ENCODE results near the gene CMTM3. TPM values are rescaled to one million over a fixed set of nuclear protein-coding genes. Genes with fewer than 3 reads are reported as not detected.

The CMTM3 gene
- total and polyA plus RNA-seq, 9 of the 15 experiments (the other 6 are each of a cell fraction or from before 2014, with no cell fraction given): 4.6 to 33.4 (median 17.5) TPM

DNA sequence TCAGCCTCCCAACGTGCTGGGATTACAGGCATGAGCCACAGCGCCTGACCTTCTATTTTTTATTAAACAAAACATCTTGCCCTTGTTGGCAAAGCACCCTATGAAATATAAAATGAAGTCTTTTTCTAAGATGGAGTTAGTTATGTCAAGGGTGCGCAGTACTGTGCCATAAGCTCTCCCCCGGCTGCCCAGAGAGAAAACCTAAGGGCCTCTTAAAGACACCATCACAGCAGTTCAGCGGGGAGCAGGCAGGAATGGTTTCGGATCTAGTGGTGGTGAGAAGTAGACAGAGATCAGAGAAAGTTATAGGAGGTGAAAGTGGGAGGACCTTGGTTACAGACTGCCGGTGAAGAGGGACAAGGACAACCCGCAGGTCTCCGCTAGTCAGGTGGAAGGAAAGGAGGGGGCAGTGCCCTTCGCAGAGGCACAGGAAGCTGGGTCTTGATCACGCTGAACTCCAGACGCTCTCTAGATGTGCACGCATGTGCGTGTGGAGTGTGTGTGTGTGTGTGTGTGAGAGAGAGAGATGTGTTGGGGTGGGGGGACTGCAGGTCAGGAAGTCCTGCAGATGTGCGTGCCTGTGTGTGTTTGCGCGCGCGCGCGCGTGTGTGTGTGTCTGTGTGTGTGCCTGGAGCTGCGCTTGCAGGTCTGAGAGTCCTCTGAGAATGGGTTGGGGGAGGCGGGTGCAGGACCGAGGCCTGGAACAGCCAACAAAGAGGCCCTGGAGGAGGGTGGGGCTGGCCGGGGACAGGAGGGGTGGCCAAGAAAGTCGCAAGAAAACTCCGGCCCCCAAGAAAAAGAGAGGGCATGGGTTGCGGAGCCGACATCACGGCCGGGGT, 748 bp upstream of the CMTM3 start (continued):
- no peak for TF ChIP-seq RERE (CRISPR knock-in tag; IDR thresholded peaks at IDR 0.05; ENCODE audit: borderline replicate concordance)
- no peak for TF ChIP-seq LCOR (CRISPR knock-in tag; IDR thresholded peaks at IDR 0.05)
- no peak for TF ChIP-seq ZNF23 (CRISPR knock-in tag; IDR thresholded peaks at IDR 0.05)
- no peak for TF ChIP-seq CAMTA2 (CRISPR knock-in tag; conservative IDR thresholded peaks at IDR 0.05)
- TF ChIP-seq BRF1 (IDR thresholded peaks at IDR 0.05; ENCODE audit: borderline replicate concordance, extremely low read depth, insufficient read length): no peak
- TF ChIP-seq ESRRB (CRISPR knock-in tag; IDR thresholded peaks at IDR 0.05; ENCODE audit: borderline replicate concordance): no peak
- no peak for TF ChIP-seq SOX6 (IDR thresholded peaks at IDR 0.05)
- TF ChIP-seq HNRNPL (IDR thresholded peaks at IDR 0.05; ENCODE audit: low read depth, low read length): no peak
- no peak for TF ChIP-seq ZC3H4 (CRISPR knock-in tag; IDR thresholded peaks at IDR 0.05; ENCODE audit: borderline replicate concordance)
- TF ChIP-seq ZC3H8 (IDR thresholded peaks at IDR 0.05): no peak
- no peak for TF ChIP-seq U2AF2 (optimal IDR thresholded peaks at IDR 0.05; ENCODE audit: low read depth, low read length)
- peak; percentile 32; the same call in 1 of the 2 replicates for TF ChIP-seq THRAP3 (IDR thresholded peaks at IDR 0.05; ENCODE audit: borderline replicate concordance)
- TF ChIP-seq ZNF263 (CRISPR knock-in tag; IDR thresholded peaks at IDR 0.05; ENCODE audit: borderline replicate concordance): peak; percentile 26; the same call in 1 of the 2 replicates
- 0 out of 2 replicates have a peak, but pooled peaks have one; percentile 53 for TF ChIP-seq ELF4 (CRISPR knock-in tag; IDR thresholded peaks at IDR 0.05)
- no peak for TF ChIP-seq HDAC3 (IDR thresholded peaks at IDR 0.05; ENCODE audit: borderline replicate concordance, partially characterized antibody)
- TF ChIP-seq, protein P1, sequence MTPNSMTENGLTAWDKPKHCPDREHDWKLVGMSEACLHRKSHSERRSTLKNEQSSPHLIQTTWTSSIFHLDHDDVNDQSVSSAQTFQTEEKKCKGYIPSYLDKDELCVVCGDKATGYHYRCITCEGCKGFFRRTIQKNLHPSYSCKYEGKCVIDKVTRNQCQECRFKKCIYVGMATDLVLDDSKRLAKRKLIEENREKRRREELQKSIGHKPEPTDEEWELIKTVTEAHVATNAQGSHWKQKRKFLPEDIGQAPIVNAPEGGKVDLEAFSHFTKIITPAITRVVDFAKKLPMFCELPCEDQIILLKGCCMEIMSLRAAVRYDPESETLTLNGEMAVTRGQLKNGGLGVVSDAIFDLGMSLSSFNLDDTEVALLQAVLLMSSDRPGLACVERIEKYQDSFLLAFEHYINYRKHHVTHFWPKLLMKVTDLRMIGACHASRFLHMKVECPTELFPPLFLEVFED (CRISPR knock-in tag; conservative IDR thresholded peaks at IDR 0.05): no peak
- TF ChIP-seq CHD1 (IDR thresholded peaks at IDR 0.05; ENCODE audit: low read length): no peak
- TF ChIP-seq, protein P2, sequence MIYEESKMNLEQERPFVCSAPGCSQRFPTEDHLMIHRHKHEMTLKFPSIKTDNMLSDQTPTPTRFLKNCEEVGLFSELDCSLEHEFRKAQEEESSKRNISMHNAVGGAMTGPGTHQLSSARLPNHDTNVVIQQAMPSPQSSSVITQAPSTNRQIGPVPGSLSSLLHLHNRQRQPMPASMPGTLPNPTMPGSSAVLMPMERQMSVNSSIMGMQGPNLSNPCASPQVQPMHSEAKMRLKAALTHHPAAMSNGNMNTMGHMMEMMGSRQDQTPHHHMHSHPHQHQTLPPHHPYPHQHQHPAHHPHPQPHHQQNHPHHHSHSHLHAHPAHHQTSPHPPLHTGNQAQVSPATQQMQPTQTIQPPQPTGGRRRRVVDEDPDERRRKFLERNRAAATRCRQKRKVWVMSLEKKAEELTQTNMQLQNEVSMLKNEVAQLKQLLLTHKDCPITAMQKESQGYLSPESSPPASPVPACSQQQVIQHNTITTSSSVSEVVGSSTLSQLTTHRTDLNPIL (CRISPR knock-in tag; IDR thresholded peaks at IDR 0.05): no peak
- peak; percentile 15; the same call in 1 of the 2 replicates for TF ChIP-seq ZNF143 (CRISPR knock-in tag; IDR thresholded peaks at IDR 0.05)
- 0 out of 2 replicates have a peak, but pooled peaks have one; percentile 66 for TF ChIP-seq E2F3 (CRISPR knock-in tag; IDR thresholded peaks at IDR 0.05)
- no peak for TF ChIP-seq IRF2 (CRISPR knock-in tag; IDR thresholded peaks at IDR 0.05)
